Measurements from ENCODE around the gene KRTAP10-2.

- TF ChIP-seq CTCF (IDR thresholded peaks at IDR 0.05) (no peak), POLR2AphosphoS5 (IDR thresholded peaks at IDR 0.05) (no peak), POLR2A (IDR thresholded peaks at IDR 0.05) (no peak)
These were observed 39.4 kb downstream of the KRTAP10-2 start for GRCh38 chr21:44511938-44512275.
